ENCODE results near the gene UBASH3A.

Gene UBASH3A

GRCh38 chr21:42453224-42453985, 49.7 kb downstream of the UBASH3A start:
- Histone ChIP-seq H3K14ac (ENCODE audit: low read length in 2 of 2) (no peak overlapping the region), H2BK5ac (ENCODE audit: low read depth, low read length, poor library complexity, severe bottlenecking) (no peak overlapping the region), H2AK5ac (ENCODE audit: low read length, severe bottlenecking) (peak overlapping the region; percentile 21), H2BK15ac (ENCODE audit: low read depth, poor library complexity, severe bottlenecking) (no peak overlapping the region), H3K23ac (ENCODE audit: low read length in 2 of 2) (no peak overlapping the region), H3K18ac (ENCODE audit: low read depth in 1 of 2, low read length in 2 of 2) (no peak overlapping the region), H3K4me1 (ENCODE audit: control insufficient read depth, insufficient read depth, low read depth, low read length) (peaks cover 34% of the 10 kb centered on the region), H4K8ac (ENCODE audit: low read length) (no peak overlapping the region), H2AFZ (ENCODE audit: low read depth, low read length) (no peak overlapping the region), H3K4ac (ENCODE audit: low read depth in 1 of 2, low read length in 2 of 2) (no peak overlapping the region), H3K27me3 (ENCODE audit: control insufficient read depth in 1 of 2, insufficient read depth in 1 of 2, low read length in 2 of 2) (peaks cover 0 to 44% of the 10 kb centered on the region in 2 experiments), H3K4me3 (ENCODE audit: insufficient read depth in 1 of 2, low read depth in 1 of 2, low read length in 2 of 2) (no peak overlapping the region), H3K9me3 (ENCODE audit: control insufficient read depth, low read length) (no peaks in the 10 kb centered on the region), H2BK120ac (ENCODE audit: low read depth, low read length) (no peak overlapping the region), H2BK12ac (ENCODE audit: low read length in 2 of 2) (no peak overlapping the region), H3K79me1 (replicated peaks; ENCODE audit: low read length, poor library complexity, severe bottlenecking) (no peaks in the 10 kb centered on the region), H3K9ac (ENCODE audit: low read length) (no peak overlapping the region), H4K91ac (ENCODE audit: low read length) (no peak overlapping the region), H3K36me3 (ENCODE audit: control insufficient read depth in 1 of 2, insufficient read depth in 2 of 2, low read depth in 1 of 2, low read length in 2 of 2) (no peaks in the 10 kb centered on the region), H3K4me2 (ENCODE audit: low read length, poor library complexity, severe bottlenecking) (no peak overlapping the region), H3K27ac (ENCODE audit: low read length, poor library complexity, severe bottlenecking) (peak overlapping the region; percentile 25)
- 67% methylated on average over 17 of the region's 18 CpGs for WGBS
- DNase-seq, result no peak

DNA sequence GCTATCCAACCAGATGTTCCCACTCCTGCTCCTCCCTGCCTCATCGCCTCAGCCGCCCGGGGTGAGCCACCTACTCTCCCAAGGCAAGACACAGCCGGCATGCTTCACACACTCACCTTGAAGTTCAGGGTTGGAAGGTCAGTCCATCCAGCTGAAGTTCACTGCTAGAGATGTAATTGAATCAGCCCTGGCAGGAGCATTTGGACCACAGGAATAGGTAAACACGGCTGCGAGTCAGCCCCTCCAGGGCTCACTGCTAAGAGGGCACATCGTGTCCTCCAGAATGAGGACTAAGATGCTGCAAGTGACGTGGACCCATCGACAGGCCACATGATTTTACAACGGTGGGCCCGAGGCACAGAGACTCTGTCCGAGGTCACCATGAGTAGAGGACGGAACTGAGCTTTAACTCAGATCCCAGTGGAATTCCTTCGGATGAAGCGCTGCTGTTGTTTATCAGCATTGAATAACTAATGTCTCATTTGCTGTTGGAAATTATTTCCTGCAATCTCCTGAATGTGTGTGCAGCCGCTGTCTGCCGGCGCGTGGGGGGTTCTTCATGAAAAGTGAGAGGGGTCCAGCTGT, 50.4 kb downstream of the UBASH3A start:
- Histone ChIP-seq H2AK5ac (ENCODE audit: low read length, severe bottlenecking) (peak overlapping the region; percentile 21), H2BK12ac (ENCODE audit: low read length in 2 of 2) (no peak overlapping the region), H3K4me2 (ENCODE audit: low read length, poor library complexity, severe bottlenecking) (no peak overlapping the region), H2AFZ (ENCODE audit: low read depth, low read length) (no peak overlapping the region), H4K91ac (ENCODE audit: low read length) (no peak overlapping the region), H4K8ac (ENCODE audit: low read length) (no peak overlapping the region), H3K9ac (ENCODE audit: low read length) (no peak overlapping the region), H3K79me1 (replicated peaks; ENCODE audit: low read length, poor library complexity, severe bottlenecking) (no peaks in the 10 kb centered on the region), H3K4ac (ENCODE audit: low read depth in 1 of 2, low read length in 2 of 2) (no peak overlapping the region), H3K23ac (ENCODE audit: low read length in 2 of 2) (no peak overlapping the region), H3K4me3 (ENCODE audit: insufficient read depth in 1 of 2, low read depth in 1 of 2, low read length in 2 of 2) (no peak overlapping the region), H3K14ac (ENCODE audit: low read length in 2 of 2) (no peak overlapping the region), H3K9me3 (ENCODE audit: control insufficient read depth, low read length) (no peaks in the 10 kb centered on the region), H3K27me3 (ENCODE audit: control insufficient read depth in 1 of 2, insufficient read depth in 1 of 2, low read length in 2 of 2) (peaks cover 0 to 41% of the 10 kb centered on the region in 2 experiments), H2BK5ac (ENCODE audit: low read depth, low read length, poor library complexity, severe bottlenecking) (no peak overlapping the region), H3K36me3 (ENCODE audit: control insufficient read depth in 1 of 2, insufficient read depth in 2 of 2, low read depth in 1 of 2, low read length in 2 of 2) (no peaks in the 10 kb centered on the region), H2BK120ac (ENCODE audit: low read depth, low read length) (no peak overlapping the region), H3K27ac (ENCODE audit: low read length, poor library complexity, severe bottlenecking) (peak overlapping the region; percentile 25), H2BK15ac (ENCODE audit: low read depth, poor library complexity, severe bottlenecking) (no peak overlapping the region), H3K4me1 (ENCODE audit: control insufficient read depth, insufficient read depth, low read depth, low read length) (peaks cover 34% of the 10 kb centered on the region), H3K18ac (ENCODE audit: low read depth in 1 of 2, low read length in 2 of 2) (no peak overlapping the region)
- WGBS, result 86% methylated on average over 19 of the region's 19 CpGs
- DNase-seq, result no peak

GRCh38 chr21:42454786-42455185, 51.1 kb downstream of the UBASH3A start:
- Histone ChIP-seq H2AFZ (ENCODE audit: low read depth, low read length) (no peak overlapping the region), H3K9ac (ENCODE audit: low read length) (no peak overlapping the region), H4K8ac (ENCODE audit: low read length) (no peak overlapping the region), H3K14ac (ENCODE audit: low read length in 2 of 2) (no peak overlapping the region), H3K36me3 (ENCODE audit: control insufficient read depth in 1 of 2, insufficient read depth in 2 of 2, low read depth in 1 of 2, low read length in 2 of 2) (no peaks in the 10 kb centered on the region), H3K4me3 (ENCODE audit: insufficient read depth in 1 of 2, low read depth in 1 of 2, low read length in 2 of 2) (no peak overlapping the region), H2BK120ac (ENCODE audit: low read depth, low read length) (no peak overlapping the region), H2BK5ac (ENCODE audit: low read depth, low read length, poor library complexity, severe bottlenecking) (no peak overlapping the region), H3K9me3 (ENCODE audit: control insufficient read depth, low read length) (no peaks in the 10 kb centered on the region), H3K23ac (ENCODE audit: low read length in 2 of 2) (no peak overlapping the region), H3K27ac (ENCODE audit: low read length, poor library complexity, severe bottlenecking) (no peak overlapping the region), H3K4me2 (ENCODE audit: low read length, poor library complexity, severe bottlenecking) (no peak overlapping the region), H2BK15ac (ENCODE audit: low read depth, poor library complexity, severe bottlenecking) (no peak overlapping the region), H2BK12ac (ENCODE audit: low read length in 2 of 2) (no peak overlapping the region), H3K79me1 (replicated peaks; ENCODE audit: low read length, poor library complexity, severe bottlenecking) (no peaks in the 10 kb centered on the region), H3K18ac (ENCODE audit: low read depth in 1 of 2, low read length in 2 of 2) (no peak overlapping the region), H3K27me3 (ENCODE audit: control insufficient read depth in 1 of 2, insufficient read depth in 1 of 2, low read length in 2 of 2) (peaks cover 0 to 41% of the 10 kb centered on the region in 2 experiments), H4K91ac (ENCODE audit: low read length) (no peak overlapping the region), H3K4ac (ENCODE audit: low read depth in 1 of 2, low read length in 2 of 2) (no peak overlapping the region), H3K4me1 (ENCODE audit: control insufficient read depth, insufficient read depth, low read depth, low read length) (peaks cover 37% of the 10 kb centered on the region), H2AK5ac (ENCODE audit: low read length, severe bottlenecking) (no peak overlapping the region)
- no peak for DNase-seq
- 77% methylated on average over 8 of the region's 9 CpGs for WGBS

- no peaks in the 10 kb centered on the region for H3K36me3 ChIP-seq (ENCODE audit: control insufficient read depth in 1 of 2, insufficient read depth in 2 of 2, low read depth in 1 of 2, low read length in 2 of 2)
- H3K4me3 ChIP-seq (ENCODE audit: insufficient read depth in 1 of 2, low read depth in 1 of 2, low read length in 2 of 2), result no peak overlapping the region
- no peak overlapping the region for H2AFZ ChIP-seq (ENCODE audit: low read depth, low read length)
- no peak overlapping the region for H3K4me2 ChIP-seq (ENCODE audit: low read length, poor library complexity, severe bottlenecking)
- H3K23ac ChIP-seq (ENCODE audit: low read length in 2 of 2), result no peak overlapping the region
- H3K4ac ChIP-seq (ENCODE audit: low read depth in 1 of 2, low read length in 2 of 2), result no peak overlapping the region
- H3K18ac ChIP-seq (ENCODE audit: low read depth in 1 of 2, low read length in 2 of 2), result no peak overlapping the region
- no peak overlapping the region for H2BK120ac ChIP-seq (ENCODE audit: low read depth, low read length)
- H3K9ac ChIP-seq (ENCODE audit: low read length), result no peak overlapping the region
- no peak overlapping the region for H4K8ac ChIP-seq (ENCODE audit: low read length)
- no peak overlapping the region for H3K27ac ChIP-seq (ENCODE audit: low read length, poor library complexity, severe bottlenecking)
- H3K79me1 ChIP-seq (replicated peaks; ENCODE audit: low read length, poor library complexity, severe bottlenecking), result no peaks in the 10 kb centered on the region
- no peak overlapping the region for H2BK5ac ChIP-seq (ENCODE audit: low read depth, low read length, poor library complexity, severe bottlenecking)
- H3K27me3 ChIP-seq (ENCODE audit: control insufficient read depth in 1 of 2, insufficient read depth in 1 of 2, low read length in 2 of 2), result peaks cover 0 to 41% of the 10 kb centered on the region in 2 experiments
- peaks cover 35% of the 10 kb centered on the region for H3K4me1 ChIP-seq (ENCODE audit: control insufficient read depth, insufficient read depth, low read depth, low read length)
- H3K9me3 ChIP-seq (ENCODE audit: control insufficient read depth, low read length), result no peaks in the 10 kb centered on the region
- 78% methylated on average over 9 of the region's 9 CpGs for WGBS
- H4K91ac ChIP-seq (ENCODE audit: low read length), result no peak overlapping the region
- H3K14ac ChIP-seq (ENCODE audit: low read length in 2 of 2), result no peak overlapping the region
- peak overlapping the region; percentile 17 for H2AK5ac ChIP-seq (ENCODE audit: low read length, severe bottlenecking)
- DNase-seq, result no peak
- H2BK12ac ChIP-seq (ENCODE audit: low read length in 2 of 2), result no peak overlapping the region
- H2BK15ac ChIP-seq (ENCODE audit: low read depth, poor library complexity, severe bottlenecking), result no peak overlapping the region
These were observed 51.5 kb downstream of the UBASH3A start for GRCh38 chr21:42455196-42455595.
